ENCODE results near the gene PPFIBP1.
A peak's percentile ranks its signal among the peaks of the same experiment; 100 is the strongest.
"Not testable (repeated sequence)": the region's sequence is repeated elsewhere in the genome, so short reads cannot be mapped to it uniquely, and the experiment has no call there.

The PPFIBP1 gene

DNA sequence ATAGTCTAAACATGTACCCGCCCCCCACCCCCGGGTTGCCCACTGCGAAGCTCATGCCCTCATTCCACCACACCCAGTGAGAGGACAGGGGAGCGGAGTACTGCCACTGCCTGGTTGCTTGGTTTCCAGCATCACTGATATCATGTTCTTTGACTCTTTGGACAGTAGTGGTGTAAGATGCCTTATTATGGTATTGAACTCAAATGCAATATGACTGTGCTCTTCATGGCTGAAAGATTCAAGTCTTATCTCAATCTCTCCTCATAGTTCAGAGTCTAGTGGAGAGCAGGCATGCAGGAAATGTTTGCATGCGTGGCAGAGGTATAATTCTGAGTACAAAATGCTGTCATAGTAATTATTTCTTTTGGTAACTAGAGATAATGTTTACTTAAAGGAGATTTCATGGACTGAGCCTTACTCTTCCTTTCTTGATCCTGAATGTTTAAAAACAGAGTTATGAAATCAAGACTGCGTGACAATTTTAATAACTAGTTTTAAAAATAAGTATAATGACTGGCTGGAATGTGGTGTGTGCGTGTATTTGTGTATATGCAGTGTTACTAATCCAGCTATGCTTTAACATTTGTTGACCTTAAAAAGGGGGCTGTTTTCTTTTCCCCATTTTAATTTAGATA lies 116.7 kb downstream of the PPFIBP1 start:
- not testable (repeated sequence) for H3K14ac ChIP-seq (ENCODE audit: low read length in 2 of 2); H3K4me1 ChIP-seq (ENCODE audit: control insufficient read depth, insufficient read depth, low read depth, low read length); H3K4me3 ChIP-seq (ENCODE audit: insufficient read depth in 1 of 2, low read depth in 1 of 2, low read length in 2 of 2); H2AK5ac ChIP-seq (ENCODE audit: low read length, severe bottlenecking); H2BK5ac ChIP-seq (ENCODE audit: low read depth, low read length, poor library complexity, severe bottlenecking); H2BK15ac ChIP-seq (ENCODE audit: low read depth, poor library complexity, severe bottlenecking); H3K4ac ChIP-seq (ENCODE audit: low read depth in 1 of 2, low read length in 2 of 2); H3K27me3 ChIP-seq (ENCODE audit: control insufficient read depth in 1 of 2, insufficient read depth in 1 of 2, low read length in 2 of 2); H2BK12ac ChIP-seq (ENCODE audit: low read length in 2 of 2); H4K91ac ChIP-seq (ENCODE audit: low read length); H3K4me2 ChIP-seq (ENCODE audit: low read length, poor library complexity, severe bottlenecking); H4K8ac ChIP-seq (ENCODE audit: low read length); H2BK120ac ChIP-seq (ENCODE audit: low read depth, low read length); H3K9ac ChIP-seq (ENCODE audit: low read length); H3K18ac ChIP-seq (ENCODE audit: low read depth in 1 of 2, low read length in 2 of 2); H3K9me3 ChIP-seq (ENCODE audit: control insufficient read depth, low read length); H2AFZ ChIP-seq (ENCODE audit: low read depth, low read length); H3K23ac ChIP-seq (ENCODE audit: low read length in 2 of 2)
- 71% methylated on average over 1 of the region's 7 CpGs for WGBS
- Histone ChIP-seq H3K27ac (ENCODE audit: low read length, poor library complexity, severe bottlenecking) (peak overlapping the region; percentile 5), H3K79me1 (replicated peaks; ENCODE audit: low read length, poor library complexity, severe bottlenecking) (peaks cover 10% of the 10 kb centered on the region), H3K36me3 (ENCODE audit: control insufficient read depth in 1 of 2, insufficient read depth in 2 of 2, low read depth in 1 of 2, low read length in 2 of 2) (peaks cover 0 to 42% of the 10 kb centered on the region in 2 experiments)
- DNase-seq, result peak; percentile 50

DNA sequence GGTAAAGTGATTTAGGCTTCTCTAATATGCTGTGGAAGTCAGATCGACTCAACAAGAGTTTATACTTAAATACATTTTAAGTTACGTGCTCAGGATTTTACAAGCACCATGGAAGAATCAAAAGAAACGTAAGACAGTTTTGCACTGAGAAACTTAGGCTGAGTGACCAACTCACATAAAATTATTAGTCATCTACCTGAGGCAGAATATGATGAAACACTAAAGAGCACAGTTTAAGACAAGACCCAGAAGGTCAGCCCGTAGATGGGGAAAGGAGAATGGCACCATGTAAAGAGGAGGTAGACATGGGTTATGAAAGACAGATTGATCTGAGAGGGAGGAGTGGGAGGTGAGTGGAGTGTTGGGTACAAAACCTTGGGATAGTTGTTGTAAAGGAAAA lies 118.4 kb downstream of the PPFIBP1 start:
- H3K14ac ChIP-seq (ENCODE audit: low read length in 2 of 2); H2BK5ac ChIP-seq (ENCODE audit: low read depth, low read length, poor library complexity, severe bottlenecking): not testable (repeated sequence)
- WGBS, result 90% methylated on average over 1 of the region's 4 CpGs

DNA sequence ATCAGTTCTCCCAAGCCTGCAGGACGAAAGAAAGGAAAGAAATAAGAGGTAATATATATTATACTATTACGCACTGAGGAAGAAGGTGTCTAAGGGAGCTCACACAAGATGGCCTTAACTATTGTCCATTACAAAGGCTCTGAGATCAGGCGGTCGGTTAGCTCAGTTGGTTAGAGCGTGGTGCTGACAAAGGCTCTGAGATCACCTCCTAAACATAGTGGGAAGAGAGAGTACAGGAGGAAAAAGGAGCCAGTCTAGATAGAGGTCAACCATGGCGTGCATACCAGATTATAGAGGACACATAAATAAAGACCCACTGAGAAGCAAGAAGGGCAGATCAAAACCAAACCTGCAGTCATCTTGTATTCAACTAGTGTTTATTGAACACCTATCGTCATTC lies 118.9 kb downstream of the PPFIBP1 start:
- peaks cover 3 to 49% of the 10 kb centered on the region in 2 experiments for H3K36me3 ChIP-seq (ENCODE audit: control insufficient read depth in 1 of 2, insufficient read depth in 2 of 2, low read depth in 1 of 2, low read length in 2 of 2)
- not testable (repeated sequence) for H3K4me2 ChIP-seq (ENCODE audit: low read length, poor library complexity, severe bottlenecking); DNase-seq; H4K91ac ChIP-seq (ENCODE audit: low read length); H2BK5ac ChIP-seq (ENCODE audit: low read depth, low read length, poor library complexity, severe bottlenecking); H2AK5ac ChIP-seq (ENCODE audit: low read length, severe bottlenecking); H3K9me3 ChIP-seq (ENCODE audit: control insufficient read depth, low read length); H3K18ac ChIP-seq (ENCODE audit: low read depth in 1 of 2, low read length in 2 of 2); H3K27ac ChIP-seq (ENCODE audit: low read length, poor library complexity, severe bottlenecking); H3K4me1 ChIP-seq (ENCODE audit: control insufficient read depth, insufficient read depth, low read depth, low read length); H2BK12ac ChIP-seq (ENCODE audit: low read length in 2 of 2); H2AFZ ChIP-seq (ENCODE audit: low read depth, low read length); H2BK15ac ChIP-seq (ENCODE audit: low read depth, poor library complexity, severe bottlenecking); H3K14ac ChIP-seq (ENCODE audit: low read length in 2 of 2); H3K23ac ChIP-seq (ENCODE audit: low read length in 2 of 2); H4K8ac ChIP-seq (ENCODE audit: low read length); H3K27me3 ChIP-seq (ENCODE audit: control insufficient read depth in 1 of 2, insufficient read depth in 1 of 2, low read length in 2 of 2); H3K9ac ChIP-seq (ENCODE audit: low read length); H3K4ac ChIP-seq (ENCODE audit: low read depth in 1 of 2, low read length in 2 of 2); H3K4me3 ChIP-seq (ENCODE audit: insufficient read depth in 1 of 2, low read depth in 1 of 2, low read length in 2 of 2); H2BK120ac ChIP-seq (ENCODE audit: low read depth, low read length)
- H3K79me1 ChIP-seq (replicated peaks; ENCODE audit: low read length, poor library complexity, severe bottlenecking), result peaks cover 11% of the 10 kb centered on the region
- 100% methylated on average over 2 of the region's 7 CpGs for whole genome bisulfite sequencing

More for the DNA sequence above, 118.4 kb downstream of the PPFIBP1 start:
- Histone ChIP-seq H3K79me1 (replicated peaks; ENCODE audit: low read length, poor library complexity, severe bottlenecking) (peaks cover 11% of the 10 kb centered on the region), H3K36me3 (ENCODE audit: control insufficient read depth in 1 of 2, insufficient read depth in 2 of 2, low read depth in 1 of 2, low read length in 2 of 2) (peaks cover 3 to 49% of the 10 kb centered on the region in 2 experiments)
- H3K23ac ChIP-seq (ENCODE audit: low read length in 2 of 2); H2BK15ac ChIP-seq (ENCODE audit: low read depth, poor library complexity, severe bottlenecking); H2AK5ac ChIP-seq (ENCODE audit: low read length, severe bottlenecking); H3K4ac ChIP-seq (ENCODE audit: low read depth in 1 of 2, low read length in 2 of 2); H3K9me3 ChIP-seq (ENCODE audit: control insufficient read depth, low read length); H3K18ac ChIP-seq (ENCODE audit: low read depth in 1 of 2, low read length in 2 of 2); H3K4me1 ChIP-seq (ENCODE audit: control insufficient read depth, insufficient read depth, low read depth, low read length); H3K4me3 ChIP-seq (ENCODE audit: insufficient read depth in 1 of 2, low read depth in 1 of 2, low read length in 2 of 2); H4K8ac ChIP-seq (ENCODE audit: low read length); H3K27ac ChIP-seq (ENCODE audit: low read length, poor library complexity, severe bottlenecking); H3K9ac ChIP-seq (ENCODE audit: low read length); H3K27me3 ChIP-seq (ENCODE audit: control insufficient read depth in 1 of 2, insufficient read depth in 1 of 2, low read length in 2 of 2); H3K4me2 ChIP-seq (ENCODE audit: low read length, poor library complexity, severe bottlenecking); H2BK120ac ChIP-seq (ENCODE audit: low read depth, low read length); DNase-seq; H2AFZ ChIP-seq (ENCODE audit: low read depth, low read length); H2BK12ac ChIP-seq (ENCODE audit: low read length in 2 of 2); H4K91ac ChIP-seq (ENCODE audit: low read length): not testable (repeated sequence)

DNA sequence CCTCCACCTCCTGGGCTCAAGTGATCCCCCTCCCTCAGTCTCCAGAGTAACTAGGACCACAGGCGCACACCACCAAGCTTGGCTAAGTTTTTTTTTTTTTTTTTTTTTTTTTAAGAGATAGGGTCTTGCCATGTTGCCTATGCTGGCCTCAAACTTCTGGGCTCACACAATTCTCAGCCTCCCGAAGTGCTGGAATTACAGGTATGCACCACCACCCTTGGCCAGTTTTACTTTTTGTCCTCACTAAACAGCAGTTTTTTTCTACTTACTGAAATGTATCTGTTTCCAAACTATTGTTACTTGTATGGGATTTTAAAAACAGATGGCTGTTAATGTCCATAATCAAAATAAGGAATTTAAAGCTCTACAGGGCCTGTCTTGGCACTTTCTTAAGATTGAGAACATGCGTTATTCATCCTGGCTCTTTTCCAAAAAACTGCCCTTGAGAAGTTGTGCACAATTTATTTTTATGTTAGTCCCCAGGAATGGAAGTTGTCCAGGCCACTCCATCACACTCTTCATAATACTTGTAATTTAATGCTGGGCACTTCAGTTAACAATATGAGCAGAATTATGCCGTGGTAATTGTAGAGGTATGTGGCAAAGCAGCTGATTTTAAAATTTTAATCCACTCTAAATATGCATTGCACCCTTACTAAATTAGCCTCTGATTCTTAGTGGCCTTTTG lies 120.3 kb downstream of the PPFIBP1 start:
- H3K4ac ChIP-seq (ENCODE audit: low read depth in 1 of 2, low read length in 2 of 2), result peak overlapping the region in 1 of 2 experiments; percentile 58
- H3K4me2 ChIP-seq (ENCODE audit: low read length, poor library complexity, severe bottlenecking), result no peak overlapping the region
- no peak overlapping the region for H2BK15ac ChIP-seq (ENCODE audit: low read depth, poor library complexity, severe bottlenecking)
- H3K18ac ChIP-seq (ENCODE audit: low read depth in 1 of 2, low read length in 2 of 2), result no peak overlapping the region
- peak overlapping the region; percentile 30 for H3K9ac ChIP-seq (ENCODE audit: low read length)
- no peak overlapping the region for H3K23ac ChIP-seq (ENCODE audit: low read length in 2 of 2)
- no peaks in the 10 kb centered on the region for H3K27me3 ChIP-seq (ENCODE audit: control insufficient read depth in 1 of 2, insufficient read depth in 1 of 2, low read length in 2 of 2)
- H2AFZ ChIP-seq (ENCODE audit: low read depth, low read length), result no peak overlapping the region
- no peaks in the 10 kb centered on the region for H3K9me3 ChIP-seq (ENCODE audit: control insufficient read depth, low read length)
- no peak overlapping the region for H4K91ac ChIP-seq (ENCODE audit: low read length)
- H2AK5ac ChIP-seq (ENCODE audit: low read length, severe bottlenecking), result no peak overlapping the region
- DNase-seq, result peak; percentile 64
- peaks cover 3 to 59% of the 10 kb centered on the region in 2 experiments for H3K36me3 ChIP-seq (ENCODE audit: control insufficient read depth in 1 of 2, insufficient read depth in 2 of 2, low read depth in 1 of 2, low read length in 2 of 2)
- H3K27ac ChIP-seq (ENCODE audit: low read length, poor library complexity, severe bottlenecking), result no peak overlapping the region
- H2BK12ac ChIP-seq (ENCODE audit: low read length in 2 of 2), result no peak overlapping the region
- 25% methylated on average over 1 of the region's 4 CpGs for WGBS
- H3K79me1 ChIP-seq (replicated peaks; ENCODE audit: low read length, poor library complexity, severe bottlenecking), result peaks cover 7% of the 10 kb centered on the region
- H2BK5ac ChIP-seq (ENCODE audit: low read depth, low read length, poor library complexity, severe bottlenecking), result no peak overlapping the region
- peaks cover 2% of the 10 kb centered on the region for H3K4me1 ChIP-seq (ENCODE audit: control insufficient read depth, insufficient read depth, low read depth, low read length)
- H4K8ac ChIP-seq (ENCODE audit: low read length), result no peak overlapping the region
- no peak overlapping the region for H3K4me3 ChIP-seq (ENCODE audit: insufficient read depth in 1 of 2, low read depth in 1 of 2, low read length in 2 of 2)
- H2BK120ac ChIP-seq (ENCODE audit: low read depth, low read length), result no peak overlapping the region
- no peak overlapping the region for H3K14ac ChIP-seq (ENCODE audit: low read length in 2 of 2)
